K562 treated with DMSO at 1 percent for 48 hours (cell line): ENCODE data around the gene BPTF. TPM values are rescaled to one million over a fixed set of nuclear protein-coding genes. Genes with fewer than 3 reads are reported as not detected.

Experiments used
- total RNA-seq: library from RNA; unstranded; fragments of 300-600 nt; gene quantifications from 2 replicates; pipeline ENCODE4 v1.2.3, GENCODE V29; 2022; ENCODE audit warnings: low replicate concordance; ENCODE audit errors: extremely low read depth

BPTF gene, protein sequence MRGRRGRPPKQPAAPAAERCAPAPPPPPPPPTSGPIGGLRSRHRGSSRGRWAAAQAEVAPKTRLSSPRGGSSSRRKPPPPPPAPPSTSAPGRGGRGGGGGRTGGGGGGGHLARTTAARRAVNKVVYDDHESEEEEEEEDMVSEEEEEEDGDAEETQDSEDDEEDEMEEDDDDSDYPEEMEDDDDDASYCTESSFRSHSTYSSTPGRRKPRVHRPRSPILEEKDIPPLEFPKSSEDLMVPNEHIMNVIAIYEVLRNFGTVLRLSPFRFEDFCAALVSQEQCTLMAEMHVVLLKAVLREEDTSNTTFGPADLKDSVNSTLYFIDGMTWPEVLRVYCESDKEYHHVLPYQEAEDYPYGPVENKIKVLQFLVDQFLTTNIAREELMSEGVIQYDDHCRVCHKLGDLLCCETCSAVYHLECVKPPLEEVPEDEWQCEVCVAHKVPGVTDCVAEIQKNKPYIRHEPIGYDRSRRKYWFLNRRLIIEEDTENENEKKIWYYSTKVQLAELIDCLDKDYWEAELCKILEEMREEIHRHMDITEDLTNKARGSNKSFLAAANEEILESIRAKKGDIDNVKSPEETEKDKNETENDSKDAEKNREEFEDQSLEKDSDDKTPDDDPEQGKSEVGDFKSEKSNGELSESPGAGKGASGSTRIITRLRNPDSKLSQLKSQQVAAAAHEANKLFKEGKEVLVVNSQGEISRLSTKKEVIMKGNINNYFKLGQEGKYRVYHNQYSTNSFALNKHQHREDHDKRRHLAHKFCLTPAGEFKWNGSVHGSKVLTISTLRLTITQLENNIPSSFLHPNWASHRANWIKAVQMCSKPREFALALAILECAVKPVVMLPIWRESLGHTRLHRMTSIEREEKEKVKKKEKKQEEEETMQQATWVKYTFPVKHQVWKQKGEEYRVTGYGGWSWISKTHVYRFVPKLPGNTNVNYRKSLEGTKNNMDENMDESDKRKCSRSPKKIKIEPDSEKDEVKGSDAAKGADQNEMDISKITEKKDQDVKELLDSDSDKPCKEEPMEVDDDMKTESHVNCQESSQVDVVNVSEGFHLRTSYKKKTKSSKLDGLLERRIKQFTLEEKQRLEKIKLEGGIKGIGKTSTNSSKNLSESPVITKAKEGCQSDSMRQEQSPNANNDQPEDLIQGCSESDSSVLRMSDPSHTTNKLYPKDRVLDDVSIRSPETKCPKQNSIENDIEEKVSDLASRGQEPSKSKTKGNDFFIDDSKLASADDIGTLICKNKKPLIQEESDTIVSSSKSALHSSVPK (N-terminal part only)
- not detected in 2 replicates for total RNA-seq

DNA sequence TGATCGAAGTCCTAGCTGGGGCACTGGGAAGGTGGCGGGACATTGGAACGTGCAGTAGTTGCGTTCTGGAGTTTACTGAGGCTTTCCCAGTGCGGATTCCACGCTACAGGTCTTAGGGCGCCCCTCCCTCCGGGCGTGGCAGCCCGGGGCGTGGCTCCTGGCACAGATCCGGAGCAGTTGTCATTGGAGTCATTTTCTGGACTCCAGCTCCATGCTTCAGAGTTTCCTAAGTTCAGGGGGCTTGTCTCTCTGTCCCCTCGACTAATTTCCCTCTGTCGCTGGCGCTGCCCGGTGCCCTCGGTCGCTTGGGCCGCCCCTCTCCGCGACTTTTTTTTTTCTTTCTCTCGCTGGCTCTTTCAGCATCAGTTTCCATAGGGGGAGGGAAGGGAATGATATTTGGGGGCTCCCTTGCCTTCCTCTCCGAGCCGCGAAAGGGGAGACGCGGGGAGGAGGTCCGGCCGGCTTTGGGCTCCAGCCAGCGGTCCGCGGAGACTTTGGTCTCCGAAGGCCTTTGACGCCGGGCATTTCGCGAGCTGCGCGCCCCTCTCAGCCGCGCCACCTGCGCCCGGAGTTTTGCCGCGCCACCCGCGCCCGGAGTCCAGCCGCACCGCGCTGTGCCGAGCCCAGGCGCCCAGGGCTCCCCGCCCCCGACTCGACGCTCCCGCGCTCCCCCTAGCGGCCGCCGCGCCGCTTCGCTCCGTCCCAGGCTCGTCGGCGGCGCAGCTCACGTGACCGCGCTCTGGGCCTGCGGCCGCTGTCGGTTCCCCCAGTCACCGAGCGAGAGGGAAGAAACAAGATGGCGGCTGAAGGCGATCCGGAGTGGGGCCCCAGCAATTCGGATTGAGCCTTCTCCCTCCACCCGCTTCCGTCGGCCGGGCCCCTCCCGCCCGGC, at the start of gene BPTF:
Gene BPTF, plus strand, starts transcription at position 769 of the 892 bp plus-strand sequence. CDS start 222 bp downstream, outside the sequence.

DNA sequence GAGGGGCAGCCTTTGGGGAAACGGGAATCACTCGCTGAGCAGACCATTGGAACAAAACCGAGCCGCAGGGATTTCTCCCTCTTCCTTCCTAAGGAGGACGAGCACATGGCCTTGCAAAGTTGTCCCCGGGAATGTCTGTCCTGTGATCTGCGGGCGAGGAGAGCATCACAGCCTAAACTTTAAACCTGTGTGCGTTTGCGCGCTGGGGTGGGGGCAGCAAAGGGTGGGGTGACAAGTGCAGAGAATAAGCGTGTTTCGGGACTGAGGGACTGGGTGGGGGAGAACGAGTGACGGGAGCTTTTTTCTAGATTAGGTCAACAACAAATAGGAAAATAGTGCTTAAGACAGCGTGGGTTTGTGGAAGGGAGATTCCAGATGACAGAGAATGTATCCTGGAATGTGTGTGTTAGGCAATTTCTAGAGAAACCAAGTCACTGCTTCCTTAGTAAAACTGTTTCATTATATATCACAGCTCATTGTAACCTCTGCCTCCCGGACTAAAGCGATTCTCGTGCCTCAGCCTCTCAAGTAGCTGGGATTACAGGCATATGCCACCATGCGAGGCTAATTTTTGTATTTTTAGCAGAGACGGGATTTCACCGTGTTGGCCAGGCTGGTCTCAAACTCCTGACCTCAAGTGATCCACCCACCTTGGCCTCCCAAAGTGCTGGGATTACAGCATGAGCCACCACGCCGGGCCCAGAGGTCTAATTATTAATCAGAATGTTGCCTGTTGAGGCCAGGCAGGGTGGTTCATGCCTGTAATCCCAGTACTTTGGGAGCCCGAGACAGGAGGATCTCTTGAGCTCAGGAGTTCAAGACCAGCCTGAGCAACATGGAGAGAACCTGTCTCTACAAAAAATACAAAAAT, 171.2 kb downstream of the BPTF start, which contains the start of gene C17orf58:
Gene C17orf58, minus strand, starts transcription at position 169 of the 871 bp plus-strand sequence. CDS start 271 bp downstream, outside the sequence.

Other genes starting within 250 kb of the BPTF start
- gene NOL11, start 107.6 kb upstream of the BPTF start, total RNA-seq = not detected in 2 replicates
- not detected in 2 replicates for gene C17orf58, start 171.0 kb downstream of the BPTF start, total RNA-seq
- gene KPNA2, start 210.2 kb downstream of the BPTF start, total RNA-seq = not detected in 2 replicates